B cell (primary cell): ENCODE data around the gene C2orf92. TPM values are rescaled to one million over a fixed set of nuclear protein-coding genes. Genes with fewer than 3 reads are reported as not detected.

Experiments
- ATAC-seq: fragments of 200-7000 bp; cut with Tn5 transposase; one replicate; pipeline ENCODE4 v1.10.0; 2021; ENCODE audit warnings: low read depth, mild to moderate bottlenecking, moderate number of reproducible peaks, moderate library complexity
- CTCF ChIA-PET: fragments of 350-600 bp; sonication (Branson Sonifier 250); formaldehyde crosslinking; loops from one replicate; lab custom pipeline; 2021; ENCODE audit warnings: antibody characterized with exemption, inconsistent platforms; lab: Charles Lee
- POLR2A ChIA-PET: fragments of 350-600 bp; sonication (Branson Sonifier 250); formaldehyde crosslinking; loops from one replicate; lab custom pipeline; 2021; ENCODE audit warnings: antibody characterized with exemption; lab: Charles Lee
- DNase-seq: peaks from one replicate; pipeline ENCODE4 v3.0.0; 2013
- H2AFZ ChIP-seq: 2 replicates; pipeline ENCODE4 v1.6.1; 2012; ENCODE audit warnings: mild to moderate bottlenecking, low read depth, low read length; ENCODE audit not compliant: insufficient read depth, poor library complexity, severe bottlenecking
- H3K27ac ChIP-seq, 2 donors: 1 replicate in 1 of 2; 2 replicates in 1 of 2; pipeline ENCODE4 v1.5.1; 2012 to 2013; ENCODE audit warnings: low read length in 2 of 2, mild to moderate bottlenecking in 2 of 2, moderate library complexity in 1 of 2
- H3K27me3 ChIP-seq, 4 experiments: fragments of 200-600 bp in 1 of 4; sonication (generic) in 1 of 4; replicated peaks in 1 of 4; 1 replicate in 2 of 4; 2 replicates in 2 of 4; pipeline versions ENCODE4 v1.6.1 to v1.7.0; 2013 to 2016; ENCODE audit warnings: low read length in 3 of 4, mild to moderate bottlenecking in 2 of 4, mixed read lengths in 1 of 4, moderate library complexity in 1 of 4; ENCODE audit not compliant: insufficient read depth in 4 of 4, control insufficient read depth in 3 of 4; ENCODE audit errors: control extremely low read depth in 1 of 4
- H3K36me3 ChIP-seq, 2 experiments: replicated peaks in 1 of 2; 1 replicate in 1 of 2; 2 replicates in 1 of 2; pipeline versions ENCODE4 v1.6.1 to v1.7.1; 2013; ENCODE audit warnings: low read length in 1 of 2; ENCODE audit not compliant: insufficient read depth in 2 of 2, control insufficient read depth in 1 of 2; ENCODE audit errors: control extremely low read depth in 1 of 2, extremely low read depth in 1 of 2
- H3K4me1 ChIP-seq, 2 donors: fragments of 200-600 bp in 1 of 2; sonication (generic) in 1 of 2; 1 replicate in 1 of 2; 2 replicates in 1 of 2; pipeline versions ENCODE4 v1.5.1 to v1.6.1; 2013 to 2017; ENCODE audit warnings: low read length in 2 of 2; ENCODE audit not compliant: control insufficient read depth in 2 of 2, insufficient read depth in 2 of 2
- H3K4me2 ChIP-seq: replicated peaks from 2 replicates; pipeline ENCODE3; 2012; ENCODE audit warnings: mild to moderate bottlenecking, low read depth, low read length; ENCODE audit not compliant: poor library complexity, severe bottlenecking
- H3K4me3 ChIP-seq, 5 experiments: fragments of 200-600 bp in 1 of 5; sonication (generic) in 1 of 5; 1 replicate in 3 of 5; 2 replicates in 2 of 5; pipeline versions ENCODE4 v1.5.1 to v1.7.0; 2011 to 2016; ENCODE audit warnings: low read length in 4 of 5, mild to moderate bottlenecking in 4 of 5, low read depth in 2 of 5, control low read depth in 1 of 5, moderate library complexity in 1 of 5; ENCODE audit not compliant: insufficient read depth in 1 of 5; ENCODE audit errors: control extremely low read depth in 1 of 5, extremely low read depth in 1 of 5
- H3K79me2 ChIP-seq: fragments of 200-600 bp; sonication (generic); one replicate; pipeline ENCODE4 v1.6.0; 2016; ENCODE audit warnings: low read length; ENCODE audit not compliant: control insufficient read depth, insufficient read depth
- H3K9ac ChIP-seq: fragments of 200-600 bp; sonication (generic); 2 replicates; pipeline ENCODE4 v1.6.1; 2017; ENCODE audit warnings: mild to moderate bottlenecking, low read length, moderate library complexity
- H3K9me3 ChIP-seq, 3 donors: one replicate each; pipeline versions ENCODE4 v1.6.1 to v1.7.1; 2013; ENCODE audit warnings: low read length in 2 of 3; ENCODE audit not compliant: control insufficient read depth in 2 of 3, insufficient read depth in 1 of 3; ENCODE audit errors: control extremely low read depth in 1 of 3
- H4K20me1 ChIP-seq: 2 replicates; pipeline ENCODE4 v1.6.0; 2012; ENCODE audit warnings: mild to moderate bottlenecking, low read length; ENCODE audit not compliant: insufficient read depth, control insufficient read depth, poor library complexity, severe bottlenecking
- H3K27ac Mint-ChIP-seq: one replicate; pipeline ENCODE4 v1.8.0; 2021; ENCODE audit warnings: mixed read lengths
- H3K27me3 Mint-ChIP-seq: one replicate; pipeline ENCODE4 v1.8.0; 2021; ENCODE audit warnings: mixed read lengths
- H3K4me1 Mint-ChIP-seq: one replicate; pipeline ENCODE4 v1.8.0; 2021; ENCODE audit warnings: mixed read lengths
- H3K4me3 Mint-ChIP-seq: one replicate; pipeline ENCODE4 v1.8.0; 2021; ENCODE audit warnings: mixed read lengths
- H3K9me3 Mint-ChIP-seq: one replicate; pipeline ENCODE4 v1.8.0; 2022; ENCODE audit warnings: mixed read lengths; ENCODE audit not compliant: insufficient read depth
- CTCF ChIP-seq: fragments of 200-600 bp; IDR thresholded peaks from one replicate; pipeline ENCODE4 v1.8.0; 2022; ENCODE audit warnings: antibody characterized with exemption, mild to moderate bottlenecking
- EZH2 ChIP-seq: IDR thresholded peaks from 2 replicates; pipeline ENCODE4 v1.6.1; 2012; ENCODE audit warnings: borderline replicate concordance, low read depth, mild to moderate bottlenecking, moderate library complexity, low read length; ENCODE audit not compliant: insufficient read depth, poor library complexity, severe bottlenecking
- whole genome bisulfite sequencing: methylation state at CpG from one replicate; pipeline ENCODE4 v1.1.5; 2013; ENCODE audit warnings: missing lambda C conversion rate; ENCODE audit not compliant: insufficient coverage; 5-methylcytosine and 5-hydroxymethylcytosine counted together
- intact Hi-C: fragments of 100-400 bp; cut with micrococcal nuclease; formaldehyde crosslinking; loops from one replicate; pipeline ENCODE4 v1.10.0; 2022
- polyA plus RNA-seq: library from polyadenylated mRNA; depleted of rRNA; stranded (reverse); fragments of >200 nt; gene quantifications from 2 replicates; pipeline ENCODE4 v1.2.3, GENCODE V29; 2012
- total RNA-seq, 2 donors: library from RNA; stranded (reverse); fragments of 120-200 nt in 1 of 2; gene quantifications; 1 replicate in 1 of 2; 2 replicates in 1 of 2; pipeline versions ENCODE4 v1.2.3 to v1.2.4, GENCODE V29; 2013 to 2022

C2orf92 gene
- total and polyA plus RNA-seq, 2 donors (not counting 1 experiment from before 2014, with no cell fraction given) = 15.3 to 18.9 TPM

- H3K79me2 ChIP-seq = no peaks in the 10 kb centered on the region
- ChIA-PET POLR2A (no interaction called here), CTCF (interaction anchor here (0.5 to 6.3 kb wide), 4 partner anchors 9 to 641 kb away, joined by 3 to 36 read pairs (median 6); no protein-coding TSS in a partner anchor)
- peaks cover 54% of the 10 kb centered on the region for H3K4me1 Mint-ChIP-seq
- intact Hi-C loops = no loop called here
- H3K4me3 Mint-ChIP-seq = no peak overlapping the region
- H3K9me3 Mint-ChIP-seq = no peaks in the 10 kb centered on the region
- no peaks in the 10 kb centered on the region for H4K20me1 ChIP-seq
- DNase-seq = no peak
- no peaks in the 10 kb centered on the region for H3K36me3 ChIP-seq
- H3K27ac ChIP-seq = no peak overlapping the region
- no peak overlapping the region for H3K9ac ChIP-seq
- peaks cover 26 to 39% of the 10 kb centered on the region in 2 donors for H3K4me1 ChIP-seq
- H3K27ac Mint-ChIP-seq = no peak overlapping the region
- H3K27me3 Mint-ChIP-seq = no peaks in the 10 kb centered on the region
- no peak overlapping the region for H2AFZ ChIP-seq
- ATAC-seq = no peak
- H3K9me3 ChIP-seq = peaks cover 0 to 7% (median 0%) of the 10 kb centered on the region in 3 donors
- no peak for TF ChIP-seq EZH2
- no peak for TF ChIP-seq CTCF
- WGBS = 96% methylated on average over 6 of the region's 6 CpGs
- no peak overlapping the region for H3K4me2 ChIP-seq
- H3K4me3 ChIP-seq = no peak overlapping the region
- H3K27me3 ChIP-seq = no peaks in the 10 kb centered on the region
These were observed 74.4 kb downstream of the C2orf92 start for GRCh38 chr2:97743913-97744312.

- intact Hi-C loops = no loop called here
- H3K4me3 ChIP-seq = no peak overlapping the region
- TF ChIP-seq CTCF = no peak
- TF ChIP-seq EZH2 = no peak
- CTCF ChIA-PET = interaction anchor here (0.8 to 1.2 kb wide), 2 partner anchors 13 to 37 kb away, joined by 3 read pairs; no protein-coding TSS in a partner anchor
- peak overlapping the region; percentile 5 for H3K4me2 ChIP-seq
- peak overlapping the region; percentile 5 for H3K4me3 Mint-ChIP-seq
- no peaks in the 10 kb centered on the region for H3K27me3 Mint-ChIP-seq
- WGBS = 90% methylated on average over 1 of the region's 10 CpGs
- H3K9me3 ChIP-seq = peaks cover 0 to 15% (median 0%) of the 10 kb centered on the region in 3 donors
- no peaks in the 10 kb centered on the region for H4K20me1 ChIP-seq
- no peaks in the 10 kb centered on the region for H3K27me3 ChIP-seq
- DNase-seq (peak; percentile 32), ATAC-seq (peak; percentile 39)
- peak overlapping the region; percentile 7 for H3K27ac Mint-ChIP-seq
- POLR2A ChIA-PET = no interaction called here
- peaks cover 0 to 6% of the 10 kb centered on the region in 2 experiments for H3K36me3 ChIP-seq
- peaks cover 26 to 39% of the 10 kb centered on the region in 2 donors for H3K4me1 ChIP-seq
- no peaks in the 10 kb centered on the region for H3K9me3 Mint-ChIP-seq
- H3K9ac ChIP-seq = no peak overlapping the region
- no peaks in the 10 kb centered on the region for H3K79me2 ChIP-seq
- H2AFZ ChIP-seq = no peak overlapping the region
- no peak overlapping the region for H3K27ac ChIP-seq
- peaks cover 52% of the 10 kb centered on the region for H3K4me1 Mint-ChIP-seq
These were observed 76.1 kb downstream of the C2orf92 start for GRCh38 chr2:97745474-97746174.
